ENCODE data around the gene PDE1C. TPM values are rescaled to one million over a fixed set of nuclear protein-coding genes. Genes with fewer than 3 reads are reported as not detected.
A peak's percentile ranks its signal among the peaks of the same experiment; 100 is the strongest.

PDE1C gene
- total RNA-seq, 1 donor from 2014 or later, result 181 TPM

- intact Hi-C loops (cut with DNase I), result no loop called here
- ATAC-seq (ENCODE audit: poor library complexity), result no peak
- DNase-seq, result no peak
Observed at GRCh38 chr7:31970501-31970900, 99.7 kb downstream of the PDE1C start.

- intact Hi-C loops (cut with DNase I), result no loop called here
- DNase-seq (no peak), ATAC-seq (ENCODE audit: poor library complexity) (peak; percentile 95)
Observed at GRCh38 chr7:31963569-31964175, 106.5 kb downstream of the PDE1C start.

- intact Hi-C loops (cut with DNase I), result no loop called here
Observed at GRCh38 chr7:31962246-31962645, 108.0 kb downstream of the PDE1C start.

GRCh38 chr7:31958226-31958625, 112.0 kb downstream of the PDE1C start:
- ATAC-seq (ENCODE audit: poor library complexity) (no peak), DNase-seq (no peak)
- intact Hi-C loops (cut with DNase I), result no loop called here

More at GRCh38 chr7:31962246-31962645, 108.0 kb downstream of the PDE1C start:
- peak; percentile 17 for ATAC-seq (ENCODE audit: poor library complexity)
- DNase-seq, result no peak

GRCh38 chr7:31957756-31958155, 112.5 kb downstream of the PDE1C start:
- intact Hi-C loops (cut with DNase I), result no loop called here
- ATAC-seq (ENCODE audit: poor library complexity) (no peak), DNase-seq (no peak)

- DNase-seq (no peak), ATAC-seq (ENCODE audit: poor library complexity) (no peak)
- intact Hi-C loops (cut with DNase I), result no loop called here
Observed at GRCh38 chr7:31957090-31957720, 113.0 kb downstream of the PDE1C start.

GRCh38 chr7:31955641-31956040, 114.6 kb downstream of the PDE1C start:
- intact Hi-C loops (cut with DNase I), result no loop called here
- DNase-seq (no peak), ATAC-seq (ENCODE audit: poor library complexity) (no peak)

GRCh38 chr7:31955021-31955420, 115.2 kb downstream of the PDE1C start:
- intact Hi-C loops (cut with DNase I), result no loop called here
- ATAC-seq (ENCODE audit: poor library complexity) (no peak), DNase-seq (no peak)

- intact Hi-C loops (cut with DNase I), result no loop called here
- DNase-seq, result no peak
Observed at GRCh38 chr7:31954500-31954899, 115.7 kb downstream of the PDE1C start.

GRCh38 chr7:31953432-31953831, 116.8 kb downstream of the PDE1C start:
- DNase-seq (no peak), ATAC-seq (ENCODE audit: poor library complexity) (no peak)
- intact Hi-C loops (cut with DNase I), result no loop called here

More at GRCh38 chr7:31954500-31954899, 115.7 kb downstream of the PDE1C start:
- no peak for ATAC-seq (ENCODE audit: poor library complexity)

- ATAC-seq (ENCODE audit: poor library complexity) (no peak), DNase-seq (no peak)
- intact Hi-C loops (cut with DNase I), result no loop called here
Observed at GRCh38 chr7:31950091-31950755, 120.0 kb downstream of the PDE1C start.

- intact Hi-C loops (cut with DNase I), result no loop called here
- no peak for ATAC-seq (ENCODE audit: poor library complexity)
- no peak for DNase-seq
Observed at GRCh38 chr7:31948029-31948428, 122.2 kb downstream of the PDE1C start.

- ATAC-seq (ENCODE audit: poor library complexity) (no peak), DNase-seq (no peak)
- intact Hi-C loops (cut with DNase I), result no loop called here
Observed at GRCh38 chr7:31940167-31940566, 130.0 kb downstream of the PDE1C start.

GRCh38 chr7:31939076-31939475, 131.1 kb downstream of the PDE1C start:
- DNase-seq (no peak), ATAC-seq (ENCODE audit: poor library complexity) (no peak)
- intact Hi-C loops (cut with DNase I), result no loop called here

GRCh38 chr7:31938650-31939049, 131.6 kb downstream of the PDE1C start:
- DNase-seq (no peak), ATAC-seq (ENCODE audit: poor library complexity) (peak; percentile 28)
- intact Hi-C loops (cut with DNase I), result no loop called here

- intact Hi-C loops (cut with DNase I), result no loop called here
- ATAC-seq (ENCODE audit: poor library complexity) (no peak), DNase-seq (no peak)
Observed at GRCh38 chr7:31937982-31938381, 132.2 kb downstream of the PDE1C start.

GRCh38 chr7:31935124-31936054, 134.8 kb downstream of the PDE1C start:
- DNase-seq, result no peak
- intact Hi-C loops (cut with DNase I), result no loop called here
- ATAC-seq (ENCODE audit: poor library complexity), result no peak

GRCh38 chr7:31934551-31934950, 135.7 kb downstream of the PDE1C start:
- DNase-seq (no peak), ATAC-seq (ENCODE audit: poor library complexity) (no peak)
- intact Hi-C loops (cut with DNase I), result no loop called here

GRCh38 chr7:31933481-31933880, 136.7 kb downstream of the PDE1C start:
- intact Hi-C loops (cut with DNase I), result no loop called here

More at GRCh38 chr7:31933481-31933880, 136.7 kb downstream of the PDE1C start:
- DNase-seq (no peak), ATAC-seq (ENCODE audit: poor library complexity) (peak; percentile 22)
